WTC11 (cell line): ENCODE data around the gene LMBRD1. TPM values are rescaled to one million over a fixed set of nuclear protein-coding genes. Genes with fewer than 3 reads are reported as not detected.

Experiments used
- ATAC-seq: fragments of 200-7000 bp; cut with Tn5 transposase; 2 replicates; pipeline ENCODE4 v1.10.0; 2021; ENCODE audit warnings: mild to moderate bottlenecking, moderate library complexity
- CTCF ChIA-PET: fragments of 300-600 bp; sonication (Branson Sonifier 250); formaldehyde crosslinking; loops from one replicate; lab custom pipeline; 2021; ENCODE audit warnings: antibody characterized with exemption; lab: Charles Lee
- POLR2A ChIA-PET: fragments of 350-600 bp; sonication (Branson Sonifier 250); formaldehyde crosslinking; loops from one replicate; lab custom pipeline; 2021; ENCODE audit warnings: antibody characterized with exemption; lab: Charles Lee
- DNase-seq: peaks from one replicate; pipeline ENCODE4 v3.0.0; 2021; ENCODE audit warnings: low spot score
- H3K27ac Mint-ChIP-seq: 2 replicates; pipeline ENCODE4 v1.8.0; 2021; ENCODE audit warnings: mixed read lengths
- H3K27me3 Mint-ChIP-seq: 2 replicates; pipeline ENCODE4 v1.8.0; 2021; ENCODE audit warnings: low read depth, mild to moderate bottlenecking, moderate library complexity, mixed read lengths
- H3K36me3 Mint-ChIP-seq: 2 replicates; pipeline ENCODE4 v1.8.0; 2021; ENCODE audit warnings: mixed read lengths
- H3K4me1 Mint-ChIP-seq: 2 replicates; pipeline ENCODE4 v1.8.0; 2022; ENCODE audit warnings: mixed read lengths
- H3K4me3 Mint-ChIP-seq: 2 replicates; pipeline ENCODE4 v1.8.0; 2021; ENCODE audit warnings: mild to moderate bottlenecking, moderate library complexity, mixed read lengths
- H3K9me3 Mint-ChIP-seq: 2 replicates; pipeline ENCODE4 v1.8.0; 2021; ENCODE audit warnings: mixed read lengths
- ETV6 ChIP-seq: sonication (generic); formaldehyde crosslinking; IDR thresholded peaks from 2 replicates; pipeline ENCODE4 v1.8.1; 2022; ENCODE audit warnings: mild to moderate bottlenecking, missing genetic modification reagents
- KAT7 ChIP-seq: sonication (generic); formaldehyde crosslinking; IDR thresholded peaks from 2 replicates; pipeline ENCODE4 v1.8.1; 2023; ENCODE audit warnings: missing genetic modification reagents, mild to moderate bottlenecking, borderline replicate concordance
- MYBL2 ChIP-seq: sonication (generic); formaldehyde crosslinking; IDR thresholded peaks from 2 replicates; pipeline ENCODE4 v1.8.1; 2023; ENCODE audit warnings: mild to moderate bottlenecking, moderate library complexity, missing genetic modification reagents
- SOX15 ChIP-seq: fragments of 250-450 bp; sonication (Bioruptor Pico); IDR thresholded peaks from 2 replicates; pipeline ENCODE4 v1.9.0; 2021; ENCODE audit warnings: mild to moderate bottlenecking
- TCF7 ChIP-seq: sonication (generic); formaldehyde crosslinking; IDR thresholded peaks from 2 replicates; pipeline ENCODE4 v1.8.0; 2022; ENCODE audit warnings: mild to moderate bottlenecking, low read depth, missing genetic modification reagents, moderate library complexity
- TEAD1 ChIP-seq: sonication (generic); formaldehyde crosslinking; IDR thresholded peaks from 2 replicates; pipeline ENCODE4 v1.8.0; 2022; ENCODE audit warnings: mild to moderate bottlenecking, missing genetic modification reagents
- TEAD4 ChIP-seq: sonication (generic); formaldehyde crosslinking; IDR thresholded peaks from 2 replicates; pipeline ENCODE4 v1.8.0; 2022; ENCODE audit warnings: mild to moderate bottlenecking, missing genetic modification reagents
- ZNF416 ChIP-seq: fragments of 250-450 bp; sonication (Bioruptor Pico); IDR thresholded peaks from 2 replicates; pipeline ENCODE4 v1.9.0; 2021; ENCODE audit warnings: mild to moderate bottlenecking, inconsistent platforms
- ZNF671 ChIP-seq: fragments of 250-450 bp; sonication (Bioruptor Pico); IDR thresholded peaks from 2 replicates; pipeline ENCODE4 v1.8.0; 2021; ENCODE audit warnings: mild to moderate bottlenecking
- total RNA-seq: library from RNA; stranded (reverse); gene quantifications from 3 replicates; pipeline ENCODE4 v1.2.3, GENCODE V29; 2021
- TF ChIP-seq, protein P1 (sequence below): sonication (generic); formaldehyde crosslinking; IDR thresholded peaks from 2 replicates; pipeline ENCODE4 v1.8.0; 2022; ENCODE audit warnings: mild to moderate bottlenecking, missing genetic modification reagents
- TF ChIP-seq, protein P2 (sequence below): sonication (generic); formaldehyde crosslinking; IDR thresholded peaks from 2 replicates; pipeline ENCODE4 v1.8.1; 2023; ENCODE audit warnings: mild to moderate bottlenecking, missing genetic modification reagents, borderline replicate concordance
- TF ChIP-seq, protein P3 (sequence below): sonication (generic); formaldehyde crosslinking; IDR thresholded peaks from 2 replicates; pipeline ENCODE4 v1.8.1; 2023; ENCODE audit warnings: mild to moderate bottlenecking, missing genetic modification reagents, moderate library complexity
- TF ChIP-seq, protein P4 (sequence below): sonication (generic); formaldehyde crosslinking; IDR thresholded peaks from 2 replicates; pipeline ENCODE4 v1.8.0; 2023; ENCODE audit warnings: missing genetic modification reagents, mild to moderate bottlenecking, borderline replicate concordance

LMBRD1 gene
- total RNA-seq, 1 experiment from 2014 or later = 15.0 TPM

DNA sequence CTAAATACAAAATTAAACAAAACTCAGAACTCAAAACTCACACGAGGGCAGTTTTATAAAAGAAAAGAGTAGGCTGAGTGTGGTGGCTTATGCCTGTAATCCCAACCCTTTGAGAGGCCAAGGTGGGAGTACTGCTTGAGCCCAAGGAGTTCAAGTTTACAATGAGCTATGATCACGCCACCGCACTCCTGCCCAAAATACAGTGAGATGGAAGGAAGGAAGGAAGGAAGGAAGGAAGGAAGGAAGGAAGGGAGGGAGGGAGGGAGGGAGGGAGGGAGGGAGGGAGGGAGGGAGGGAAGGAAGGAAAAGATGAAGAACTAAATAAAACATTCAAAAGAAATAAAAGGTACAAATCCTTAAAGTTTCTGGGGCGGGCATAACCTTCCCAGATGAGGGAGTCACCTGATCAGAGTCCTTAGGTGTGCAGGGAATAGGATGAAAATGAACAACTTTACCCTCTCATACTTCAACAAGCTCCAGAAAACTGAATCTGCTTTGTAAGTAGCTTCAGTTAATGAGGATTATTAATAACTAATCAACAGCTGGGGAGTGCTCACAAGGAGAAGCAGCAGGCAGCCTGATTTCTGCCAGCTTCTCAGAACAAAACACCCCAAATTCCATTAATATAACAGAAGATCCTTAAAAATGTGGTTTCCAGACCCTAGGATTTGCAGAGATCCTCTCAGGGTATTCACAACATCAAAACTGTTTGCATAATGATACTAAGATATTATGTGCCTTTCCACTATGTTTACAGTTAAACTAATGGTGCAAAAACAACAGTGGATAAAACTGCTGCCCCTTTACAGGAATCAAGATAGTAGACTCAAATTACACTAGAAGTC is 21.8 kb downstream of the LMBRD1 start (continued):
- TF ChIP-seq MYBL2 (CRISPR knock-in tag) = no peak
- TF ChIP-seq, protein P1, sequence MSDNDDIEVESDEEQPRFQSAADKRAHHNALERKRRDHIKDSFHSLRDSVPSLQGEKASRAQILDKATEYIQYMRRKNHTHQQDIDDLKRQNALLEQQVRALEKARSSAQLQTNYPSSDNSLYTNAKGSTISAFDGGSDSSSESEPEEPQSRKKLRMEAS (CRISPR knock-in tag) = no peak
- TF ChIP-seq TEAD1 (CRISPR knock-in tag) = no peak
- TF ChIP-seq ETV6 (CRISPR knock-in tag) = no peak
- no peak for TF ChIP-seq KAT7 (CRISPR knock-in tag)
- TF ChIP-seq, all 79 proteins: peak for 0

DNA sequence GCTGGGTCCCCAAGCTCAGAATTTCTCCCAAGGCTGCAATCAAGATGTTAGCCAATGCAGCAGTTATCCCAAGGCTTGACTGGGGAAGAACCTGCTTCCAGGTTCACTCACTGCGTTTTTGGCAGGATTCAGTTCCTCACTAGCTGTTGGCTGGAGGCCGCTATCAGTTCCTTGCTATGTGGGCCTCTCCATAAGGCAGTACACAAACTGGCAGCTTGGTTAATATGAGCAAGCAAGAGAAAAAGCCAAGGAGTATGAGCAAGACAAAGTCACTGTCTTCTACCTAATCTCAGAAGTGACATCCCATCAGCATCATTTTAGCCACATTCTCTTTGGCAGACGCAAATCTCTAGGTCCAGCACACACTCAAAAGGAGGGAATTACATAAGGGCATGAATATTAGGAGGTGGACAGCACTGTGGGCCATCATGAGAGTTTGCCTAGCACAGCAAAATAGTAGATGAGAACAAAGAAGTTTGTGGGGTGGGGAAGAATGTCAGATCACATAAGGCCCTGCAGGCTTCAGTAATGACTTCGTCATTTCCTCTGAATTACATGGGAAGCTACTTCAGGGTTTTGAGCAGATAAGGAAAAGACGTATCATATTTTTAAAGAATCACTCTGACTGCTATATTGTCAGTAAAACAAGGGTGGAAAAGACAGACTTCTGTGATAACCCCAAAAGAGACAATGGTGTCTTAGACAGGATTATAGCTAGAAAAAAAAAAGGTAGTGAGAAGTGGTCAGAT is 25.5 kb downstream of the LMBRD1 start:
- H3K27ac Mint-ChIP-seq = no peak overlapping the region
- no peaks in the 10 kb centered on the region for H3K4me1 Mint-ChIP-seq
- 0 out of 2 replicates have a peak, but pooled peaks cover 2% of the 10 kb centered on the region for H3K36me3 Mint-ChIP-seq
- POLR2A ChIA-PET = no interaction called here
- CTCF ChIA-PET = no interaction called here
- DNase-seq = no peak
- peaks cover 13% of the 10 kb centered on the region; the same call in 1 of the 2 replicates for H3K9me3 Mint-ChIP-seq
- no peak for ATAC-seq
- no peaks in the 10 kb centered on the region for H3K27me3 Mint-ChIP-seq
- TF ChIP-seq SOX15 (CRISPR knock-in tag) (no peak), TEAD4 (CRISPR knock-in tag) (no peak), ZNF416 (CRISPR knock-in tag) (no peak), TCF7 (CRISPR knock-in tag) (no peak), ZNF671 (no peak)
- TF ChIP-seq, protein P2, sequence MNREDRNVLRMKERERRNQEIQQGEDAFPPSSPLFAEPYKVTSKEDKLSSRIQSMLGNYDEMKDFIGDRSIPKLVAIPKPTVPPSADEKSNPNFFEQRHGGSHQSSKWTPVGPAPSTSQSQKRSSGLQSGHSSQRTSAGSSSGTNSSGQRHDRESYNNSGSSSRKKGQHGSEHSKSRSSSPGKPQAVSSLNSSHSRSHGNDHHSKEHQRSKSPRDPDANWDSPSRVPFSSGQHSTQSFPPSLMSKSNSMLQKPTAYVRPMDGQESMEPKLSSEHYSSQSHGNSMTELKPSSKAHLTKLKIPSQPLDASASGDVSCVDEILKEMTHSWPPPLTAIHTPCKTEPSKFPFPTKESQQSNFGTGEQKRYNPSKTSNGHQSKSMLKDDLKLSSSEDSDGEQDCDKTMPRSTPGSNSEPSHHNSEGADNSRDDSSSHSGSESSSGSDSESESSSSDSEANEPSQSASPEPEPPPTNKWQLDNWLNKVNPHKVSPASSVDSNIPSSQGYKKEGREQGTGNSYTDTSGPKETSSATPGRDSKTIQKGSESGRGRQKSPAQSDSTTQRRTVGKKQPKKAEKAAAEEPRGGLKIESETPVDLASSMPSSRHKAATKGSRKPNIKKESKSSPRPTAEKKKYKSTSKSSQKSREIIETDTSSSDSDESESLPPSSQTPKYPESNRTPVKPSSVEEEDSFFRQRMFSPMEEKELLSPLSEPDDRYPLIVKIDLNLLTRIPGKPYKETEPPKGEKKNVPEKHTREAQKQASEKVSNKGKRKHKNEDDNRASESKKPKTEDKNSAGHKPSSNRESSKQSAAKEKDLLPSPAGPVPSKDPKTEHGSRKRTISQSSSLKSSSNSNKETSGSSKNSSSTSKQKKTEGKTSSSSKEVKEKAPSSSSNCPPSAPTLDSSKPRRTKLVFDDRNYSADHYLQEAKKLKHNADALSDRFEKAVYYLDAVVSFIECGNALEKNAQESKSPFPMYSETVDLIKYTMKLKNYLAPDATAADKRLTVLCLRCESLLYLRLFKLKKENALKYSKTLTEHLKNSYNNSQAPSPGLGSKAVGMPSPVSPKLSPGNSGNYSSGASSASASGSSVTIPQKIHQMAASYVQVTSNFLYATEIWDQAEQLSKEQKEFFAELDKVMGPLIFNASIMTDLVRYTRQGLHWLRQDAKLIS (CRISPR knock-in tag) = no peak
- TF ChIP-seq, protein P3, sequence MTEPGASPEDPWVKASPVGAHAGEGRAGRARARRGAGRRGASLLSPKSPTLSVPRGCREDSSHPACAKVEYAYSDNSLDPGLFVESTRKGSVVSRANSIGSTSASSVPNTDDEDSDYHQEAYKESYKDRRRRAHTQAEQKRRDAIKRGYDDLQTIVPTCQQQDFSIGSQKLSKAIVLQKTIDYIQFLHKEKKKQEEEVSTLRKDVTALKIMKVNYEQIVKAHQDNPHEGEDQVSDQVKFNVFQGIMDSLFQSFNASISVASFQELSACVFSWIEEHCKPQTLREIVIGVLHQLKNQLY (CRISPR knock-in tag) = no peak
- TF ChIP-seq, protein P4, sequence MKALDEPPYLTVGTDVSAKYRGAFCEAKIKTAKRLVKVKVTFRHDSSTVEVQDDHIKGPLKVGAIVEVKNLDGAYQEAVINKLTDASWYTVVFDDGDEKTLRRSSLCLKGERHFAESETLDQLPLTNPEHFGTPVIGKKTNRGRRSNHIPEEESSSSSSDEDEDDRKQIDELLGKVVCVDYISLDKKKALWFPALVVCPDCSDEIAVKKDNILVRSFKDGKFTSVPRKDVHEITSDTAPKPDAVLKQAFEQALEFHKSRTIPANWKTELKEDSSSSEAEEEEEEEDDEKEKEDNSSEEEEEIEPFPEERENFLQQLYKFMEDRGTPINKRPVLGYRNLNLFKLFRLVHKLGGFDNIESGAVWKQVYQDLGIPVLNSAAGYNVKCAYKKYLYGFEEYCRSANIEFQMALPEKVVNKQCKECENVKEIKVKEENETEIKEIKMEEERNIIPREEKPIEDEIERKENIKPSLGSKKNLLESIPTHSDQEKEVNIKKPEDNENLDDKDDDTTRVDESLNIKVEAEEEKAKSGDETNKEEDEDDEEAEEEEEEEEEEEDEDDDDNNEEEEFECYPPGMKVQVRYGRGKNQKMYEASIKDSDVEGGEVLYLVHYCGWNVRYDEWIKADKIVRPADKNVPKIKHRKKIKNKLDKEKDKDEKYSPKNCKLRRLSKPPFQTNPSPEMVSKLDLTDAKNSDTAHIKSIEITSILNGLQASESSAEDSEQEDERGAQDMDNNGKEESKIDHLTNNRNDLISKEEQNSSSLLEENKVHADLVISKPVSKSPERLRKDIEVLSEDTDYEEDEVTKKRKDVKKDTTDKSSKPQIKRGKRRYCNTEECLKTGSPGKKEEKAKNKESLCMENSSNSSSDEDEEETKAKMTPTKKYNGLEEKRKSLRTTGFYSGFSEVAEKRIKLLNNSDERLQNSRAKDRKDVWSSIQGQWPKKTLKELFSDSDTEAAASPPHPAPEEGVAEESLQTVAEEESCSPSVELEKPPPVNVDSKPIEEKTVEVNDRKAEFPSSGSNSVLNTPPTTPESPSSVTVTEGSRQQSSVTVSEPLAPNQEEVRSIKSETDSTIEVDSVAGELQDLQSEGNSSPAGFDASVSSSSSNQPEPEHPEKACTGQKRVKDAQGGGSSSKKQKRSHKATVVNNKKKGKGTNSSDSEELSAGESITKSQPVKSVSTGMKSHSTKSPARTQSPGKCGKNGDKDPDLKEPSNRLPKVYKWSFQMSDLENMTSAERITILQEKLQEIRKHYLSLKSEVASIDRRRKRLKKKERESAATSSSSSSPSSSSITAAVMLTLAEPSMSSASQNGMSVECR (CRISPR knock-in tag) = no peak
- no peak overlapping the region for H3K4me3 Mint-ChIP-seq
